LNCaP clone FGC (cell line): ENCODE data around the gene ZNF227.
"Not testable (repeated sequence)": the region's sequence is repeated elsewhere in the genome, so short reads cannot be mapped to it uniquely, and the experiment has no call there.

Experiments used
- DNase-seq: peaks from one replicate; pipeline ENCODE4 v3.0.0-alpha.2; 2011; ENCODE audit warnings: low read depth
- H3K4me3 ChIP-seq: 2 replicates; pipeline ENCODE4 v1.5.1; 2011; ENCODE audit warnings: mild to moderate bottlenecking, low read depth, low read length, control low read depth
- CTCF ChIP-seq: IDR thresholded peaks from 2 replicates; pipeline ENCODE4 v1.5.1; 2012; ENCODE audit warnings: mild to moderate bottlenecking; ENCODE audit not compliant: control insufficient read depth, insufficient read depth; ENCODE audit errors: extremely low read depth

ZNF227 gene

GRCh38 chr19:44204772-44205171 lies 7.6 kb upstream of the ZNF227 start:
- TF ChIP-seq CTCF = no peak
- no peak overlapping the region for H3K4me3 ChIP-seq
- no peak for DNase-seq

- H3K4me3 ChIP-seq = peak overlapping the region; percentile 77
- TF ChIP-seq CTCF = no peak
- DNase-seq = peak; percentile 76
Observed at GRCh38 chr19:44207126-44207803, 5.1 kb upstream of the ZNF227 start.

- H3K4me3 ChIP-seq = peak overlapping the region; percentile 78
- TF ChIP-seq CTCF = no peak
- no peak for DNase-seq
Observed at GRCh38 chr19:44212866-44213346, 574 bp downstream of the ZNF227 start.

GRCh38 chr19:44219926-44220325 lies 7.6 kb downstream of the ZNF227 start:
- H3K4me3 ChIP-seq, DNase-seq: not testable (repeated sequence)

GRCh38 chr19:44220761-44221160 lies 8.4 kb downstream of the ZNF227 start:
- H3K4me3 ChIP-seq, DNase-seq: not testable (repeated sequence)

GRCh38 chr19:44221291-44221690 lies 9.0 kb downstream of the ZNF227 start:
- H3K4me3 ChIP-seq, DNase-seq: not testable (repeated sequence)

- H3K4me3 ChIP-seq = no peak overlapping the region
- TF ChIP-seq CTCF = no peak
- no peak for DNase-seq
Observed at GRCh38 chr19:44228318-44228717, 16.0 kb downstream of the ZNF227 start.

- no peak for TF ChIP-seq CTCF
- no peak for DNase-seq
- no peak overlapping the region for H3K4me3 ChIP-seq
Observed at GRCh38 chr19:44232867-44233266, 20.5 kb downstream of the ZNF227 start.
